ENCODE data around the gene SH3PXD2B. TPM values are rescaled to one million over a fixed set of nuclear protein-coding genes. Genes with fewer than 3 reads are reported as not detected.

The SH3PXD2B gene
- total RNA-seq, 1 donor from 2014 or later, result 39.8 TPM

DNA sequence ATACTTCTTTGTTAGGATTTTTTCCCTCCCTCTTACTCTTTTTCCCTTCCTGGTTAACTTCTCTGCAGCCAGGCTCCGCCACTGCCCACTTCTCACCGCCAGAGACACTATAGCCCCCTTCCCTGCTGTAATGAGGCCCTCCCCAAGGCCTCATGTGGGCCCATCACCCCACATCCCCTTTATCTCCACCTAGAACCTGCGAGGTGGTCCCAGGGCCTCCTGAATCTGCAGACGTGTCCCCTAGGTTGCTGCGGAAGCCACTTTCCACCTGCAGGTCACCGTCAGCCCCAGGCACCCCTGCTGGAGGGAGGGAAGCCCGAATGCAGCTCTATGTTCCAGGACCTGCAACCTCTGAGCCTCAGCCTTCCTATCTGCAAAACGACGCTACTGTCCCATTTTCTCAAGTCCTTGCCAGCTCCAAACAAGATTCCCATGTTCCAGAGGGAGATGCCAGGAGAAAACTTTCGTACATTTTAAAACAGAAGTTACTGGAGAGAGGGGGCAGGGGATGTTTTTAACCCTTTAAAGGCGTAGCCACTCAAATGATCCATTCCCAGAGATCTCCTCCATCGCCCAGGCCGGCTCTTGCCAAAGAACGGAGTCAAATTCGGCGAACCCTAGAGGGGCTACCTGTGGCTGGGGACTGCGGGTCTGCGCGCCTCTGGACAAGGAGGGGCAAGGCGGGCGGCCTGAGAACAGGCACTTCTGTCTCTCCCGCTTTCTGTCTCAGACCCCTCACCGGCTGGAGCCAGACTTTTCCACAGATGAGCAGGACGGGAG lies 929 bp downstream of the SH3PXD2B start:
- no peak for DNase-seq (ENCODE audit: low spot score)

DNA sequence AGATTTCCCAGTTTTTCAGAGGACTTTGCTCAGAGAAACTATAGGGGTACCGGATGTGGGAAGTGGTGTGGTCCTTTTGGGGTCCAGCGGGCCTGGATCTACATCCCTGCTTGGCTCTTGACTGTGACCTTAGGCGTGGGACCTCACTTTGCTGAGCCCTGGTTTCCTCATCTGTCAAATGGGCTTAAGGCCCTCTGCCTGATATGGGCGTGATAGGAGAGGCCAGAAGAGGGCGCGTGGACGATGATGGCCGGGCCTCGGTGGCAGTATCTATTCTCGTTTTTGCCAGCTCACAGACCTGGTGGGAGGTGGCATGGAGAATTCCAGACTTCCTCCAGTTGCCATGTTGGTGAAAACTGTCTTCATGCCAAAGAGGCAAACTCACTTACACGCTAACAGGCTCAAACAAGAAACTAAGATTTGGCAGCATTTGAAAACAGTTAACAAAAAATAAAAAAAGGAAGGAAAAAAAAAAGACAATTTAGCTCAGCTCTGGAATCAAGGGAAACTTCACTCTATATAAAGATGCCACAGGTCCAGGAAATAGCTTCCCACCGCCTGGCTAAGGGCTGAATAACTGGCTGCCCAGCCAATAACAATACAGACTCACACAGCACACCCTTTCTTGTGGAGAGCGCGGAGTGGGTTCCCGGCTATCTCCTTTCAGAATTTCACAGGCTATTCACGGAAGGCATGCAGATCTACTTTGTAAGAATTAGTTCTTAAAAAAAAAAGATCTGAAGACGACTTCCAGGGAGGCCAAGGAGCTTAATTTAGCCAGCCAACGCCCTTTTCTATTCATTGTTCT lies 1.7 kb downstream of the SH3PXD2B start:
- DNase-seq (ENCODE audit: low spot score), result no peak

DNA sequence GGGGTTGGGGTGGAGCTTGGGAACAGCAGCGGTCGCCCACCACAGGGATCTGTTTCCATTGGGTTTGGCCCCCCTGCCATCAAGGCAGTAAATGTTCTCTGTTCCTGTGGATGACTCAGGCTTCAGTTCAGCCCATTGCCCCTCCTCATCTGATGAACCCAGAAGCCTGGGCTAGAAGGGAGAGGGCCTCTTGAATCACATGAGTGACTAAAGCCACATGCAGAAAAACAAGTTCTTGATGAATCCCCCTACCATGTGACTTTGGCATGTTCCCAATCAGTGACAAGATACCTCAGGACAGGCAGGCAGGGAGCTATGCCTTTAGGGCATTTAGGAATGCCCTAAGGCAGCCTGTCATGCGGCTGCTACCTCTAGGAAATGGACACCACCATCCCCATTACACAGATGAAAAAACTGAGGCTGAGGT lies 2.5 kb downstream of the SH3PXD2B start:
- no peak for DNase-seq (ENCODE audit: low spot score)

DNA sequence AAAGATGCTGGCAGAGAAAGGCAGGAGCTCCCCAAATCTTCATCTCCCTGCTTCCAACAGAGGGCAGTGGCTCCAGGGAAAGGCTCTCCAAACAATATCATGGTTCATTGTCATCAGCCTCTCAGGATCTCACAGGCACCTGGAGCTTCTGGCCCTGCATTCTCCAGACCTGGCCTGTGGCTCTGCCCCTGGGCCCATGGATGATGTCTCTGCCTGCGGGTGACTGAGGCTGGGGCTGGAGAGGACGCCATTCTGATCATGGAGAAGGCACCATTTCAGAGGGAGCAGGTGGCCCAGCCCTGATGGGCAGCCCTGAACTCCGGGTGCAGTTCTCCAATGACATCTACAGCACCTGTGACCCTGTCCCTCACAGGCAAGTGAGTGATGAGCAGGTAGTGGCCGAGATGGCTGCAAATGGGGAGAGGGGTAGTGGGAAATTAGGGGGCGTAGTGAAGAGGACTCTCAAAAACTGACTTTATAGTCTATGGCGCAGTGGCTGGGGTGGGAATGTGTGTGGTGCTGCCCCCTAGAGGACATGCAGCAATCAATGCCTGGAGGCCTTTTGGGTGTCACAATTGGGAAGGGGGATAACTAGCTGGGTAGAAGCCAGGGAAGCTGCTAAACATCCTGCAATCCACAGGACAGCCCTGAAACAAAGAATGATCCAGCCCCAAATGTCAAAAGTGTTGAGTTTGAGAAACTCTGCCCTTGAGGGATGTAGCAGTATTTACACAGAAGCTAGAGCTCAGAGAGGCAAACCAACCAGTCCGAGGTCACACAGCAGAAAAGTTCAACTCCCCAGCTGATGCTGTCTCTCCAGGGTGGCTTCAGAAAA lies 3.2 kb downstream of the SH3PXD2B start:
- no peak for DNase-seq (ENCODE audit: low spot score)

DNA sequence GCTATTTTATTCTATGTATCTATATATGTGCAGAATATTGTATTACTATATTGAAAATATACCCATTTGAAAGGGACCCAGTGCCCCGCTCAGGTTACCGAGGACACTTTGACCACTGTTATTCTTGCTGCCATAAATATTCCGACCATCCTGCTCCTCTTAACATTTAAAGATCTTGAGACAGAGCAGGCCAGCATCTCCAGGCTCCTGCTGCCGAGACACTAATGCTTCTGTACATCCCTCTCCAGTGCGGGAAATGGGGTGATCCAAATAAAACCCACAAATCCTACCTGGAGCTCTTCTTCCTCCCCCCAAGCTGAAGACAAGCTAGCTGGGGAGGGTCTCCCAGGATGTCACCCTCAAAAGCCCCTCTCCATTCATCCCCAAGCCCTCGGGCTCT lies 3.9 kb downstream of the SH3PXD2B start:
- DNase-seq (ENCODE audit: low spot score), result no peak

DNA sequence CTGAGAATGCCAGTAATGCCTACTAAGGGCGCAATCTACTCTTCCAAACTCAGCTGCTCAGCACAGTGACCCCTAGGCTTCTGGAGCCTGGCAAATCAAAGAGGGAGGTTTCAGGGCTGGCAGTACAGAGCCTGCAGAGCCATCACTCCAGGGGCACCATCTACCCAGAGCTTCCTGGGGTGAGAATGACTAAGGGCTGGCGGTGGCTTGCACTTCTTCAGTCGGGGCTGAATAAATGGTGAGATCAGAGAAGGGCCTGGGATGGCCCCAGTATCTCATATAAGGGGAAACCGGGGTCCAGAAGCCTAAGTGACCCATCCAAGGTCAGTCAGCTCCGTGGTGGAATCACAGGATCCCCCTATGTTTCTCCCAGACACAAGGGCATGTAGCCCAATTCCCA lies 5.3 kb downstream of the SH3PXD2B start:
- DNase-seq (ENCODE audit: low spot score), result no peak

DNA sequence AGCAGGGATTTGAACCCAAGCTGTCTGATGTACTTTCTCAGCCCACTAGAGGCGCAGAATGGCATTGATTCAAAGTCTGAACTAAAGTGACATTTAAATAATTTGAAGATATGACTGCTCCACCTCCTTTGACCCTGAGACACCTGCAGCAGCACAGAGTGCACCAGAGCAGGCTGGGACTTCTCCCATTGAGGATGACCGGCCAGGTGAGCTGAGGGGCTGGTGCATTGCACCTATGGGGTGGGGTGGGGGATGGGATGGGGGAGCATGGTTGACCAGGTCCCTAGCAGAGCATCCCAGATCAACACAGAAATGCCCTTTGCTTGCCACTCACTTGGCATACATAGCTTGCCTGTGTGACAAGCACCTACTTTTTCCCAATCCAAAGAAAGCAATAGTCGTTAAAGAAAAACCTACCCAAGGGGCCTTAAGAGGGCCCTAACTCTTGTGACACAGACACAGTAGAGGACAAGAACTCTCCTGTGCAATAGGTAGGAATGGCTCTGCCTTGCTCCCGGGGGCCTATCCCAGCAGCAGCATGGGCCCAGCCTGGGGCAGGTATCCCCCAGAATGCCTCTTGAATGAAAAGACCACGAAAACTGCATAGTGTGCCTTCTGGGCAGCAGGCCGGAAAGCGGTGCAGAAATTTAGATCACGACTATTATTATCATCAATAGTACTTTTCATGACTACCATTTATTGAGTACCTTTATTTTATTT lies 6.5 kb downstream of the SH3PXD2B start:
- DNase-seq (ENCODE audit: low spot score), result no peak

DNA sequence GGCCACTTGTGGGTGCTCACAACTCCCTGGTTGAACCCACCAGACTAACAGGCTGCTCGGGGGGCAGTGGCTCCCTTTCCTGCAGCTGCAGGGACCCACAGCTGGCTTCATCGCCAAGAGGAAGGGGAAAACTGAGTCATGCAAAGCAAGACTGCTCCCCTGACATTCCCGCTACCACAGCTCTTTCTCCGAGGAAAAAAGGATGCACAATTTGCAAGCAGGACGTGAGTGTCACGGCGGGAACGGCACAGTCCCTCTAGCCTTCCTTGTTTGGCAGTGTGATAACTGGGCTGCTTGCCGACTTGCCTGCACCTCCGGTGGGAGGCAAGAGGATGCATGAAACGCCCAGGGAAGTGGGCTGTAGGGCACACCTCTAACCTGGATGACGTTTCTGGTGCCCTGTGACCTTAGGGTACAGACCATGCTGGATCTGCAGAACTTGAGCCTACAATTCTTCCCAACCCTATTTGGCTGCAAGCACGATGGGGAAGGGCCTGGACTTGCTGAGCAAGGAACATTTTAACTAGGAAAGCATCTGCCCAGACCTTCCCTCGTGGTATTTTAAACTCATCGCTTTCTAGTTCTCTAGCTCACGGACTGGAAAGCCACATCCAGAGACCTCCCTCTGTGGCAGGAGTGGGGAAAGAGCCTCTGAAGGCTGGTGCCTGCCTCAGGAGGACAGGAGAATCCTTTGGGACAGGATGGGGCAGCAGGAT lies 7.8 kb downstream of the SH3PXD2B start:
- DNase-seq (ENCODE audit: low spot score), result no peak

DNA sequence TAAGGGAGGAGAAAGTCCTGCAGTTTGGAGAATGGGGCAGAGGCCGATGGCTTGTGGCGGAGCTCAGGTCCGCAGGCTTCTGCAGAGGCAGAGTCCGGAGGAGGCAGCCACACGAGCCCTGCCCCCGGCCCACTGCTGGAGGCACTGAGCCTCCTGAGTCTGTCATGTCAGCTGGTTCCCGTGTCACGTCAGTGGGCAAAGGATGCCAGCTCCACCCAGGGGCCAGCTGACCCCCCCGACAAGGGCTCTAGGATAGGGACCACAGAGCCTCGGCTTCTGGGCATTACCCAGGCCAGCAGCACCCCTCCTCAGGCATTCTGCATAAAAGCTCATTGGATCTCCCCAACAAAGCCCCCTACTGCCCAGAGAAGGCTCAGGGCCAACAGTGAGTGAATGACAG lies 8.5 kb downstream of the SH3PXD2B start:
- no peak for DNase-seq (ENCODE audit: low spot score)

DNA sequence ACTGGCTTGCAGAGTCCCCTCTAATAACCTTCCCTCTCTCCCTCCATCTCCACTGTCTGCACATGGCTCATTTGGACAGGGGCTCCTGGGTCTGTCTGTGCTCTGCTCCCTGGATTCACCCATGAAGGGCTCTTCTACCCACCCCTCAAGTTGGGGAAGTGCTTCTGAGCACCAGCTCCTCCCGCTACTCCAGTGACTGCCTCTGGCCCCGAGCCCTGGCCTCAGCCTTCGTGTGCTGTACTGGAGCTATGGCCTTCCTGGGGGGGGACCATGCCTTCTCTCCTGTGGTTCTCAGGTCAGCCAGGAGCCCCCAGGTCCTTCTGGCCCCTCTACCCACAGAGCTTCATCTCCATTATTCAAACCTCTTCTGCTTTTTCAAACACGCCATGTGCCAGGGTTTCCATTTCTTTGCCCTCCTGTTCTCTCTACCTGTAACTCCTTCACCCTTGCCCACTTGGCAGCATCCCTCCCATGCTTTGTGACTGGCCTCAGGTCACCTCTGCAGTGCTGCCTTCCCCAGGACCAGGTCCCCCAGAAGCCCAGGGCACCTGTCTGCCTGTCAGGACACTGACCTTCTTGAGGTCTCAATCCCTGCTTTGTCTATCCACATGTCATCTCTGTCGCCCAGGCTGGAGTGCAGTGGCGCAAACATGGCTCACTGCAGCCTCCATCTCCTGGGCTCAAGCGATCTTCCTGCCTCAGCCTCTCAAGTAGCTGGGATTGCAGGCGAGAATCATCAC lies 9.5 kb downstream of the SH3PXD2B start:
- DNase-seq (ENCODE audit: low spot score), result no peak

DNA sequence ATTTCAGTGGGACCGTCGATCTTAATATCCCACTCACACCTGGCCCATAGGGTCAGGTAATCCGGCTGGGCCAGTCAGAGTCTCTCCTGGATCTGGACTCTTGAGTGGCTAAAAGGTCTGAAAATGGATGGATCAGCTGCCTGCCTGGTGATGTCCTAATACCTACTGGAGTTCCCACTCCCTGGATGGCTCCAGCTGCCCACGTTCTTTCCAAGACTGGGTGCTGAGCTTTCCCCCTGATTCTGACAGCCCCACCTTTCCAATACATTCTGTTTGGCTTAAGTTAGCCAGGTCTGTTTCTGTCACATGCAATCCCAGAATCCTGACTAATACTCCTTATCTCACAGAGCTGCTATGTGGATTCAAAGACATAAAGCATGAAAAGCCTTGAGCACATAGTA lies 10.2 kb downstream of the SH3PXD2B start:
- DNase-seq (ENCODE audit: low spot score), result no peak

DNA sequence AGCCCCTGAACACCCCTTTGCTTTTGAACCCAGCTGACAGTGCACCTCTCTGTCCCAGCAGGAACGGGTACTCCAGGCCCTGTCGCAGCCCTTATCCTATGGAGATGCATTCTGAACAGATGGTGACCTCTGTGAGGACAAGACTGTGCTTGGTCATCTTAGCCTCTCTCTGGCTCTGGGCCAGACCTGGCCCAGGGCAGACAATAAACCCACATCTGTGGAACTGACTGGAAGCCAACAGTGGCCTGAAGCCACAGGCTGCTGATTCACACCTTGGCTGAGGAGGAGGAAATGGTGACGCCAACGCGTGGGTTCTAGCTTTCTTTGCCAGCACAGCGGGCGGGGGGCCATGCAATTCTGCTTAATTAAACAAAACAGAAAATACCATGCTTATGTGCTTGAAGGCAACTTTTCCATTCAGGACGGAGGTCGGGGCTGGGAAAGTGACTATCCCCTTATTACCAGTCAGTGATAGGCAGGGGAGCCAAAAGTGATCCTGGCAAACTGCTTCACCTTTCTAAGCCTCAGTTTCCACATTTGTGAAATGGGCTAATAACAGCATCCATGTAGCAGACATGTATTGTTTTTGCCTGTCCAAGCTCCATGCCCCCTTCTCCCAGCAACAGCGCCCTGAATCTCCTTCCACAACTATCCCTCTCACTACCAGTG lies 10.8 kb downstream of the SH3PXD2B start:
- DNase-seq (ENCODE audit: low spot score), result peak; percentile 88

DNA sequence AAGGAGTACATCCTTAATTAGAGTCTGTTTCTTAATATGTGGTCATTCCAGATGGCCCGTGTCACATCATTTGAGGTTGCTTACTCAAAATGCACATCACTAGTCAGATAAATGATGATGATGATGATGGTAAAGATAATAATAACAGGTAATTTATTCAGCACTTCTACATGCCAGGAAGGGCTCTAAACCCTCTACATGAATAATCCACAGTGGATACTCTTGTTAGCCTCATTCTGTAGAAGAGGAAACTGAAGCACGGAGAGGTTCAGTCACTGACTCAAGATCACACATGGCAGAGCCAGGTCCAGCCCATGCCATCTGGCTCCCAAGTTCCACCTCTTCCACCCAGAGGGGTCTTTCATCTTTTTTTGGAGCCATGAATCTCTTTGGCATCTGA lies 11.7 kb downstream of the SH3PXD2B start:
- no peak for DNase-seq (ENCODE audit: low spot score)

DNA sequence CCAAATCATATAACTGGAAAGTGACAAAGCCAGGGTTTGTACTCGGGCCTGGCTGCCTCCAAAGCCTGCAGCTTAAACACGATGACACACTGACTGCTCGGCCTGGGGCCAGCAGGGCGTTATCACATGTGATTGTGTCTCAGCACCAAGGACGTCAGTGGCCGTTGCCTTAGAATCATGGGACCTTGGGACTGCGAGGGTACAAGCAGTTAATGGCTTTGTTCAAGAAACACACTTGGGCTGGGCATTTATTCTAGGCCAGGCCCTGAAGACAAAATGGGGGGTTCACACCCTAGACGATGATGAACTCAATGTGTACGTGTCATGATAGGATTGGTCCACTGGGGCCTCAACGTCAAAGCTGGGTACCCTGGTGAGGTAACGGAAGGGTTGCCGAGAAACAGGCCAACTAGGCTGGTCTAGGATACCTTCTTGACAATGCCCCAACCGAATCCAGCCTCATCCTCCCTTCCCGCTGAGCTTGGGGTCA lies 13.0 kb downstream of the SH3PXD2B start:
- no peak for DNase-seq (ENCODE audit: low spot score)

DNA sequence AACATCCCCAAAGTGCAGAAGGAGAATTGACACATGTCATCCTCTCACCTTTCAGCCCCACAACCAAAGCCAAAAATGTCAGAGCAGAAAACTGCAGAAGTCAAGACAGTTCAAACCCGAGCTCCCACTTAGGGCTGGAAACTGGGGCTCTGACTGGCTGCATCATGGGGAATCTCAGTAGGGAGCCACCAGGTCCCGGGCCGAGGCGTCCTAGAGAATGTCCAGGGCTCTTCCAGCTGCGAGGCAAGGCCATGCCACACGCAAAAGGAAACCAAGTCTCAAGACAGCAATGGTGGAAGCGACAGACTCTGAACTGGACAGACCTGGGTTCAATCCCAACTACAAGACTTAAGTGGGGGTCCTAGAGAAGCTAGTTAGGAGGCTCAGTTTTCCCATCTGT lies 13.8 kb downstream of the SH3PXD2B start:
- no peak for DNase-seq (ENCODE audit: low spot score)

DNA sequence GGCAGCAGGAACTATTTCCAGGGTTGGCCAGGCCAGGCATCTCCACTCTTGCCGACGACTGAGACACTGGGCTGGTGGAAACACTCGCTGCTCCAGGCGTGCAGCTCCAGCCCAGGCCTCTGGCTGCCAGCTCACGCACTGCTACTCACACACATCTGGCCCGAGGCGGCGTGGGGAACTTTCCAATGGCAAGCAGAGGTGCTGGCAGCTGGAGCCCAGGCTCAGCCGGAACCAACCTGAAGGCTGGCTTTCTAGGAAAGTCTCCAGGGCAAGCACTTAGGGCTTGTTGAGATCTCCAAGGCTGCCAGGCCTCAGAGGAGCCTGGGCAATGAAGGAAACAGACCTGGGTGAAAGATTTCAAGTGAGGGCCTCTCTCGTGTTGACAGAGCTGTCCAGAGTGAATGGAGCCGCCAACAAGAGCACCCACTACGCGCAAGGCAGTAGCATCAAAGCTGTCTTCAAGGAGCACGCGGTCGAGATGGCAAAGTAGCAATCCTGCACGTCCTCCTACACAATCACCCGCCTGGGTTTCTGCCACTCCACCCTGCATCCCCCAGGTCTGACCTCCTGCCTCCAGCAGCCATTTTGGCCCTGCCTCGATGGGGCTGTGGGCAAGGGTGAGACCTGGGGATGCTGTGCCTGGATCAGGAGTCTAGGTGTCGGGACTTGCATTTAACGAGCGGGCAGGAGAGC lies 14.4 kb downstream of the SH3PXD2B start:
- DNase-seq (ENCODE audit: low spot score), result no peak

DNA sequence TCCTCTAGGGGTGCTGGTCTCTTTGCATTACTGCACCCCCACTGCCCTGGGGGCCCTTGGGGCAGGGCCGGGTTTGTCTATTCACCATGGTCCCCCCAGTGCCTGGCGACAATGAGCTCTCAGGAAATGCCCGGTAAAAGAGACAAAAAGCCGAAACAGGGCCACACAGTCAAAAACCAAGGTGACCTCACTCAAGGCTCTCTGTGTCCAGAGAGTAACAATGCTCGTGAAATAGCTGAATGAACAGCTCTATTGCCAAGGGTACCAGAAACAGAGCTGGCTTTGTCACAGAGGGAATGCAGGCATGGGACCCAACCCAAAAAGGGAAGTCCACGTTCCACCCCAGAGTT lies 16.0 kb downstream of the SH3PXD2B start:
- DNase-seq (ENCODE audit: low spot score), result no peak

DNA sequence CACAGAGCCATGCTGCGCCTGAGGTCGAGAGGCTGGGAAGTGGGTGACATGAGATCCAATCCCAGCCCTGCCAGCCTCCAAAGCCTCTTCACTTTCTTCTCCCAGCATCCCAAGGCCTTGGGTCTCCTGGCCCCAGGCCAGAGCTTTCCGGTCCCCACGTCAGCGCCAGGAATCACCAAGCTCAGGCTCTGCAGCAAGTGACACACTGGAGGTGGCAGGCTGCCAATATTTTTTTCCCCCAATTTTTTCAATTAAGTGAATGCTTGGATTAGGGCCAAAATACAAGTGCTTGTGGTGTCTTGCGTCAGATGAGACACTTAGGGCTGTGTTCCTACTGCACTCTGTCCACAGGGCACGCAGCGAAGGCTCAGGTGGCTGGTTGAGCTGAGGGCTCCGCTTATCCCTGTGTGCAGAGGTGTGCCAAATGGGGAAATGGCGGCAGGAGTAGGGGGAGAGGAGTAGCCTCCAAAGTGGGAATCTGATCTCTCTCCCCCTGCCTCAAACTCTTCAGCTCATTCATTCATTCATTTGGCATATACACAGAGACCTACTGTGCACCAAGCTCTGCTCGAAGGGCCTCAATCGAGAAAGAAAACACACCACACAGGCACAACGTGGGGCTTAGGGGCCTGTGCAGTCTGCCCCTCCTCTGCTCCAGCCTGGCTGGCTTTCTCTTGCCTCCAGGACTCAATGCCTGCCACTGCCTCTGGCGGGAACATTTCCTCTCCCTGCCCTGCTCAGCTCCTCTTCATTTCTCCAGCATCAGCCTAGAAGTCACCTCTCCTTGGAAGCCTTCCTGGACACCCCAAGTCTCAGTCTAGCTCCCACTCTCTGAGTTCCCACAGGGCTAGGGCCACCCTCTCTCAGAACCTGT lies 16.6 kb downstream of the SH3PXD2B start:
- peak; percentile 78 for DNase-seq (ENCODE audit: low spot score)

Measured in ureter (tissue), 1 donor.